ENCODE results near the gene IRAK4. TPM values are rescaled to one million over a fixed set of nuclear protein-coding genes. Genes with fewer than 3 reads are reported as not detected.
A peak's percentile ranks its signal among the peaks of the same experiment; 100 is the strongest.

The IRAK4 gene
- total RNA-seq (1 to 10 TPM; 3.6 to 8.1 (median 4.1) TPM), polyA plus RNA-seq (1 to 10 TPM; 3.8 to 5.4 TPM)
- long read RNA-seq, donor 1, full-length matches to known transcripts = 6 of 9 reads
- long read RNA-seq, donor 1, partial matches to known transcripts = 0 of 9 reads
- long read RNA-seq, donor 1, other reads (novel, unspliced or antisense) = 3 of 9 reads
- long read RNA-seq, donor 2, full-length matches to known transcripts = 2 of 8 reads
- long read RNA-seq, donor 2, partial matches to known transcripts = 1 of 8 reads
- long read RNA-seq, donor 2, other reads (novel, unspliced or antisense) = 5 of 8 reads
- long read RNA-seq, donor 3, full-length matches to known transcripts = 2 of 3 reads
- long read RNA-seq, donor 3, partial matches to known transcripts = 1 of 3 reads
- long read RNA-seq, donor 3, other reads (novel, unspliced or antisense) = 0 of 3 reads

- DNase-seq (peak; percentile 93 to 94), ATAC-seq (peak; percentile 99 to 100 (median 100))
- Histone ChIP-seq H3K27me3 (no peaks in the 10 kb centered on the region), H3K27ac (peak within 1 kb of the TSS in 9 of 10 donors; percentile 76 to 94 (median 88)), H3K4me1 (peaks cover 4 to 52% (median 26%) of the 10 kb centered on the region in 9 donors), H3K9me3 (no peaks in the 10 kb centered on the region), H3K36me3 (peaks cover 0 to 15% (median 8%) of the 10 kb centered on the region in 9 donors), H3K4me3 (peak within 1 kb of the TSS; percentile 56 to 93 (median 78))
- peak in 8 of 9 donors; percentile 29 to 71 (median 52) for TF ChIP-seq CTCF (IDR thresholded peaks at IDR 0.05)
- intact Hi-C loops (cut with DNase I) = loop anchor here in 5 of 10 donors (1.0 to 5.0 kb wide), 4 partner anchors 47 to 123 kb away; partner anchors contain the start of gene TWF1 (in 4 of the 5)
- 0% methylated on average over 54 of the region's 54 CpGs for WGBS, 2 donors
These were observed at the start of gene IRAK4, which contains the start of gene PUS7L for GRCh38 chr12:43758728-43759563. TSS of gene IRAK4 (plus strand) at chr12:43758951. CDS start at chr12:43768112, 9,161 bp downstream. TSS of gene PUS7L (minus strand) at chr12:43758790. CDS start at chr12:43755245, 3,545 bp downstream.

- WGBS, 2 donors = 62 to 79% methylated on average over 2 of the region's 2 CpGs
- peaks cover 0 to 17% (median 0%) of the 10 kb centered on the region in 7 donors for H3K27me3 ChIP-seq
- no peaks in the 10 kb centered on the region for H3K36me3 ChIP-seq
- no peak overlapping the region for H3K4me3 ChIP-seq
- ATAC-seq (no peak), DNase-seq (no peak)
- intact Hi-C loops (cut with DNase I) = no loop called here
- no peaks in the 10 kb centered on the region for H3K4me1 ChIP-seq
- peaks cover 0 to 22% (median 7%) of the 10 kb centered on the region in 11 donors for H3K9me3 ChIP-seq
- no peak for TF ChIP-seq CTCF (IDR thresholded peaks at IDR 0.05)
- no peak overlapping the region for H3K27ac ChIP-seq
These were observed 47.4 kb upstream of the IRAK4 start for GRCh38 chr12:43711348-43711747.

GRCh38 chr12:43722621-43723020, 36.1 kb upstream of the IRAK4 start:
- no peak for TF ChIP-seq CTCF (IDR thresholded peaks at IDR 0.05)
- ATAC-seq (no peak), DNase-seq (no peak)
- intact Hi-C loops (cut with DNase I) = loop anchor here in 1 of 10 donors (10.0 kb wide), 1 partner anchor 278 kb away; no protein-coding TSS in a partner anchor
- H3K4me1 ChIP-seq = no peaks in the 10 kb centered on the region
- no peaks in the 10 kb centered on the region for H3K9me3 ChIP-seq
- H3K36me3 ChIP-seq = peaks cover 0 to 6% (median 0%) of the 10 kb centered on the region in 9 donors
- no peak overlapping the region for H3K4me3 ChIP-seq
- no peak overlapping the region for H3K27ac ChIP-seq
- H3K27me3 ChIP-seq = no peaks in the 10 kb centered on the region

GRCh38 chr12:43723134-43723533, 35.6 kb upstream of the IRAK4 start:
- Histone ChIP-seq H3K27me3 (no peaks in the 10 kb centered on the region), H3K9me3 (no peaks in the 10 kb centered on the region), H3K27ac (no peak overlapping the region), H3K4me1 (no peaks in the 10 kb centered on the region), H3K4me3 (no peak overlapping the region), H3K36me3 (peaks cover 0 to 6% (median 0%) of the 10 kb centered on the region in 9 donors)
- ATAC-seq = no peak
- no peak for DNase-seq
- intact Hi-C loops (cut with DNase I) = loop anchor here in 1 of 10 donors (10.0 kb wide), 1 partner anchor 278 kb away; no protein-coding TSS in a partner anchor
- no peak for TF ChIP-seq CTCF (IDR thresholded peaks at IDR 0.05)

All from heart right ventricle (tissue), 16 donors.